D721Med (cell line): ENCODE results near the gene OR10A4.
"Not testable (repeated sequence)": the region's sequence is repeated elsewhere in the genome, so short reads cannot be mapped to it uniquely, and the experiment has no call there.

Source experiments
- DNase-seq: peaks from one replicate; pipeline ENCODE4 v3.0.0; 2011; ENCODE audit warnings: low spot score; ENCODE audit not compliant: insufficient read length
- FAIRE-seq: peaks from 2 replicates; lab custom pipeline; 2011; peaks lifted over from hg19 to GRCh38; lab: Jason Lieb, UNC
- CTCF ChIP-seq: IDR thresholded peaks from 2 replicates; pipeline ENCODE4 v1.5.1; 2012; ENCODE audit warnings: mild to moderate bottlenecking, control low read depth; ENCODE audit not compliant: insufficient read depth; ENCODE audit errors: missing control alignments

OR10A4 gene

GRCh38 chr11:6845383-6845782 lies 31.0 kb upstream of the OR10A4 start, which contains the start of gene OR10A5:
Gene OR10A5, plus strand, starts transcription at chr11:6845683. Its CDS starts 0 bp downstream, at chr11:6845683.
- no peak for FAIRE-seq
- no peak for TF ChIP-seq CTCF
- DNase-seq = no peak

GRCh38 chr11:6850526-6850925 lies 25.9 kb upstream of the OR10A4 start:
- DNase-seq = no peak
- TF ChIP-seq CTCF = no peak
- no peak for FAIRE-seq

GRCh38 chr11:6854801-6855200 lies 21.6 kb upstream of the OR10A4 start:
- DNase-seq, FAIRE-seq: not testable (repeated sequence)

GRCh38 chr11:6855971-6856541 lies 20.4 kb upstream of the OR10A4 start:
- FAIRE-seq = no peak
- no peak for DNase-seq

GRCh38 chr11:6856871-6857270 lies 19.6 kb upstream of the OR10A4 start:
- TF ChIP-seq CTCF = no peak
- DNase-seq (no peak), FAIRE-seq (no peak)

More at GRCh38 chr11:6855971-6856541, 20.4 kb upstream of the OR10A4 start:
- no peak for TF ChIP-seq CTCF

GRCh38 chr11:6862961-6863360 lies 13.5 kb upstream of the OR10A4 start, which contains the start of gene OR10A2:
Gene OR10A2, plus strand, starts transcription at chr11:6863057. Its CDS starts 6,698 bp downstream, at chr11:6869755.
- DNase-seq = no peak

GRCh38 chr11:6864438-6864837 lies 12.0 kb upstream of the OR10A4 start:
- DNase-seq (no peak), FAIRE-seq (no peak)
- TF ChIP-seq CTCF = no peak

More at GRCh38 chr11:6862961-6863360, 13.5 kb upstream of the OR10A4 start, which contains the start of gene OR10A2:
- no peak for TF ChIP-seq CTCF
- FAIRE-seq = no peak
